ENCODE data around the gene DYNC1H1. TPM values are rescaled to one million over a fixed set of nuclear protein-coding genes. Genes with fewer than 3 reads are reported as not detected.

Gene DYNC1H1
- total RNA-seq, 2 experiments from 2014 or later: 209 to 291 TPM

DNA sequence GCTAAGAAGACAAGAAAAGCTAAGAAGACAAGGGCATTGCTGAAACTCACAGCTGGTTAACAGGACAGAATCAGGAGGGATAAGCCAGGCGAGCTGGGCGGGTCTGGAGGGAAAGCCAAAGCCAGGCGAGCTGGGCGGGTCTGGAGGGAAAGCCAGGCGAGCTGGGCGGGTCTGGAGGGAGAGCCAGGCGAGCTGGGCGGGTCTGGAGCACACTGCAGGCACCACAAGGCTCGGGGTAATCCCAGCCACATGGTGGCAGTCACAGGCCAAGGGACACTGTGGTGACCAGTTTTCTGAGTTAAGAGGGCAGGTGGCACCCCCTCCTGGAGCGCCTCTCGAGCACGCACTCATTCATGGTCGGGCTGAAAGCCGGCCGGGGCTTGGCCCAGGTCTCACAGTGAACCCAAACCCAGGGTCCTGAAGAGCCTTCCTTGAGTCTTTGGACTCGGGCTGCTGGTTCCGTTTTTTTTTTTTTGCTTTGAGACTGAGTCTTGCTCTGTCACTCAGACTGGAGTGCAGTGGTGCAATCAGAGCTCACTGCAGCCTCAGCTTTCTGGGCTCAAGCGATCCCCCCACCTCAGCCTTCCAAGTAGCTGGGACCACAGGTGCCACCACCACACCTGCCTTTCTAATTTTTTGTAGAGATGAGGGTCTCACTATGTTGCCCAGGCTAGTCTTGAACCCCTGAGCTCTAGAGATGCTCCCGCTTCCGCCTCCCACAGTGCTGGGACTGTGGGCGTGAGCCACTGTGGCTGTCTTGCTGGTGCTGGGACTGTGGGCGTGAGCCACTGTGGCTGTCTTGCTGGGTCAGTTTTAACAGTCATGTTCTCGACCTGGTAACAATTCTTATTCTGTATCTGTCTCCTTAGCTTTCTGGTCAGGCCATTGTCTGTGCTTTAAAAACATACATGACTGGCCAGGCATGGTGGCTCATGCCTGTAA lies 82.2 kb downstream of the DYNC1H1 start:
- POLR2A ChIA-PET: interaction anchor here (0.6 to 0.7 kb wide), 2 partner anchors 23 to 286 kb away, joined by 3 to 4 read pairs; no protein-coding TSS in a partner anchor
- H3K4me2 ChIP-seq (ENCODE audit: low read length): no peak overlapping the region

DNA sequence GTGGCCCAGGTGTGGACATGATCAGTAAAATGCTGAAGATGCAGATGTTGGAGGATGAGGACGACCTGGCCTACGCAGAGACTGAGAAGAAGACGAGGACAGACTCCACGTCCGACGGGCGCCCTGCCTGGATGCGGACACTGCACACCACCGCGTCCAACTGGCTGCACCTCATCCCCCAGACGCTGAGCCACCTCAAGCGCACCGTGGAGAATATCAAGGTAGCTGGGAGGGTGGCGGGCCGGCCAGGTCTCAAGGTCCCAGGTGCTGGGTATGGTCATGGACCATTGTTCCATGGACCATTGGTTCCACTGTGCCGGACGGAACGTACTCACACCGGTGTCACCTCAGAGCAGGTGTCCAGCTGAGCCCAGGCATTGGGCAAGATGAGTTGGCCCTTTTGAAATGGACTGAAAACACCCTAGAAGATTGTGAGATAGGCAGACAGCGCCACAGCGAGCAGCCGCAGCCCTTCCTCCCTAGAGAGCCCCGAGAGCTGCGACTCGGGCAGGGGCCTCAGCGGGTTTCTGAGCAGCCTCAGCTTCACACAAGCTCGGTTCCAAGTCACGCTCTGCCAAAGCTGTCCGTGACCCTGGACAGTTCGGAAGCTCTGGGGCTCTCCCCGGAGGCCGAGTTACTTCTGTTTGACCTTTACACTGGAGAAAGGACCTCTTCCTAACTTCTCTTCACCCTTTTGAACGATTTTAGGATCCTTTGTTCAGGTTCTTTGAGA lies 83.6 kb downstream of the DYNC1H1 start:
- Histone ChIP-seq H3K36me3 (ENCODE audit: insufficient read depth, low read length) (peaks cover 84% of the 10 kb centered on the region), H4K20me1 (ENCODE audit: insufficient read depth, low read length) (no peaks in the 10 kb centered on the region), H2AFZ (ENCODE audit: low read length) (no peak overlapping the region), H3K9me2 (ENCODE audit: insufficient read depth, low read length) (no peaks in the 10 kb centered on the region), H3K79me2 (ENCODE audit: insufficient read depth, low read depth, low read length) (no peaks in the 10 kb centered on the region), H3K4me3 (ENCODE audit: low read depth, low read length, poor library complexity, severe bottlenecking) (no peak overlapping the region), H3K9me3 (ENCODE audit: low read length) (no peaks in the 10 kb centered on the region), H3K4me1 (ENCODE audit: insufficient read depth, low read length, poor library complexity, severe bottlenecking) (no peaks in the 10 kb centered on the region), H3K27ac (ENCODE audit: low read depth, low read length, poor library complexity, severe bottlenecking) (no peak overlapping the region), H3K4me2 (ENCODE audit: low read length) (no peak overlapping the region)
- ChIA-PET CTCF (ENCODE audit: unreplicated experiment) (no interaction called here), POLR2A (no interaction called here)
- no TSS peak for BruUV-seq (replicated peaks)
- intact Hi-C loops (cut with micrococcal nuclease; ENCODE audit: unreplicated experiment): no loop called here
- no peak for DNase-seq (ENCODE audit: low spot score)
- TF ChIP-seq, protein P1, sequence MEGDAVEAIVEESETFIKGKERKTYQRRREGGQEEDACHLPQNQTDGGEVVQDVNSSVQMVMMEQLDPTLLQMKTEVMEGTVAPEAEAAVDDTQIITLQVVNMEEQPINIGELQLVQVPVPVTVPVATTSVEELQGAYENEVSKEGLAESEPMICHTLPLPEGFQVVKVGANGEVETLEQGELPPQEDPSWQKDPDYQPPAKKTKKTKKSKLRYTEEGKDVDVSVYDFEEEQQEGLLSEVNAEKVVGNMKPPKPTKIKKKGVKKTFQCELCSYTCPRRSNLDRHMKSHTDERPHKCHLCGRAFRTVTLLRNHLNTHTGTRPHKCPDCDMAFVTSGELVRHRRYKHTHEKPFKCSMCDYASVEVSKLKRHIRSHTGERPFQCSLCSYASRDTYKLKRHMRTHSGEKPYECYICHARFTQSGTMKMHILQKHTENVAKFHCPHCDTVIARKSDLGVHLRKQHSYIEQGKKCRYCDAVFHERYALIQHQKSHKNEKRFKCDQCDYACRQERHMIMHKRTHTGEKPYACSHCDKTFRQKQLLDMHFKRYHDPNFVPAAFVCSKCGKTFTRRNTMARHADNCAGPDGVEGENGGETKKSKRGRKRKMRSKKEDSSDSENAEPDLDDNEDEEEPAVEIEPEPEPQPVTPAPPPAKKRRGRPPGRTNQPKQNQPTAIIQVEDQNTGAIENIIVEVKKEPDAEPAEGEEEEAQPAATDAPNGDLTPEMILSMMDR (conservative IDR thresholded peaks at IDR 0.05; ENCODE audit: low read length): no peak

More for the DNA sequence above, 82.2 kb downstream of the DYNC1H1 start:
- no peaks in the 10 kb centered on the region for H3K9me3 ChIP-seq (ENCODE audit: low read length)
- CTCF ChIA-PET (ENCODE audit: unreplicated experiment): no interaction called here
- H3K36me3 ChIP-seq (ENCODE audit: insufficient read depth, low read length): peaks cover 84% of the 10 kb centered on the region
- intact Hi-C loops (cut with micrococcal nuclease; ENCODE audit: unreplicated experiment): no loop called here
- H3K79me2 ChIP-seq (ENCODE audit: insufficient read depth, low read depth, low read length): no peaks in the 10 kb centered on the region
- H3K4me1 ChIP-seq (ENCODE audit: insufficient read depth, low read length, poor library complexity, severe bottlenecking): no peaks in the 10 kb centered on the region
- no peak overlapping the region for H2AFZ ChIP-seq (ENCODE audit: low read length)
- H3K27ac ChIP-seq (ENCODE audit: low read depth, low read length, poor library complexity, severe bottlenecking): no peak overlapping the region
- H3K9me2 ChIP-seq (ENCODE audit: insufficient read depth, low read length): no peaks in the 10 kb centered on the region
- H4K20me1 ChIP-seq (ENCODE audit: insufficient read depth, low read length): no peaks in the 10 kb centered on the region
- TF ChIP-seq EZH2phosphoT487 (IDR thresholded peaks at IDR 0.05; ENCODE audit: borderline replicate concordance, low read depth, low read length): no peak
- TF ChIP-seq, protein P1 (conservative IDR thresholded peaks at IDR 0.05; ENCODE audit: low read length): peak; percentile 58
- peak; percentile 45 for DNase-seq (ENCODE audit: low spot score)
- no peak overlapping the region for H3K4me3 ChIP-seq (ENCODE audit: low read depth, low read length, poor library complexity, severe bottlenecking)
- BruUV-seq (replicated peaks): no TSS peak

All from OCI-LY7 (cell line).